ENCODE results near the gene RPL35. TPM values are rescaled to one million over a fixed set of nuclear protein-coding genes. Genes with fewer than 3 reads are reported as not detected.

Gene RPL35
- total RNA-seq, 1 donor from 2014 or later, result 1,069 TPM

- H3K36me3 Mint-ChIP-seq (ENCODE audit: low read depth, unreplicated experiment), result no peaks in the 10 kb centered on the region
- H3K4me3 Mint-ChIP-seq (ENCODE audit: unreplicated experiment), result no peak overlapping the region
- H3K9me3 Mint-ChIP-seq (ENCODE audit: unreplicated experiment), result no peaks in the 10 kb centered on the region
- H3K27me3 Mint-ChIP-seq (ENCODE audit: unreplicated experiment), result peaks cover 7% of the 10 kb centered on the region
- peak overlapping the region; percentile 70 for H3K27ac Mint-ChIP-seq (ENCODE audit: unreplicated experiment)
- peak; percentile 36 for DNase-seq (ENCODE audit: low spot score)
- peaks cover 5% of the 10 kb centered on the region for H3K4me1 Mint-ChIP-seq (ENCODE audit: unreplicated experiment)
- TF ChIP-seq, protein P1, sequence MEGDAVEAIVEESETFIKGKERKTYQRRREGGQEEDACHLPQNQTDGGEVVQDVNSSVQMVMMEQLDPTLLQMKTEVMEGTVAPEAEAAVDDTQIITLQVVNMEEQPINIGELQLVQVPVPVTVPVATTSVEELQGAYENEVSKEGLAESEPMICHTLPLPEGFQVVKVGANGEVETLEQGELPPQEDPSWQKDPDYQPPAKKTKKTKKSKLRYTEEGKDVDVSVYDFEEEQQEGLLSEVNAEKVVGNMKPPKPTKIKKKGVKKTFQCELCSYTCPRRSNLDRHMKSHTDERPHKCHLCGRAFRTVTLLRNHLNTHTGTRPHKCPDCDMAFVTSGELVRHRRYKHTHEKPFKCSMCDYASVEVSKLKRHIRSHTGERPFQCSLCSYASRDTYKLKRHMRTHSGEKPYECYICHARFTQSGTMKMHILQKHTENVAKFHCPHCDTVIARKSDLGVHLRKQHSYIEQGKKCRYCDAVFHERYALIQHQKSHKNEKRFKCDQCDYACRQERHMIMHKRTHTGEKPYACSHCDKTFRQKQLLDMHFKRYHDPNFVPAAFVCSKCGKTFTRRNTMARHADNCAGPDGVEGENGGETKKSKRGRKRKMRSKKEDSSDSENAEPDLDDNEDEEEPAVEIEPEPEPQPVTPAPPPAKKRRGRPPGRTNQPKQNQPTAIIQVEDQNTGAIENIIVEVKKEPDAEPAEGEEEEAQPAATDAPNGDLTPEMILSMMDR (IDR thresholded peaks at IDR 0.05; ENCODE audit: unreplicated experiment), result no peak
Observed at GRCh38 chr9:124810663-124811355, 50.9 kb downstream of the RPL35 start.

DNA sequence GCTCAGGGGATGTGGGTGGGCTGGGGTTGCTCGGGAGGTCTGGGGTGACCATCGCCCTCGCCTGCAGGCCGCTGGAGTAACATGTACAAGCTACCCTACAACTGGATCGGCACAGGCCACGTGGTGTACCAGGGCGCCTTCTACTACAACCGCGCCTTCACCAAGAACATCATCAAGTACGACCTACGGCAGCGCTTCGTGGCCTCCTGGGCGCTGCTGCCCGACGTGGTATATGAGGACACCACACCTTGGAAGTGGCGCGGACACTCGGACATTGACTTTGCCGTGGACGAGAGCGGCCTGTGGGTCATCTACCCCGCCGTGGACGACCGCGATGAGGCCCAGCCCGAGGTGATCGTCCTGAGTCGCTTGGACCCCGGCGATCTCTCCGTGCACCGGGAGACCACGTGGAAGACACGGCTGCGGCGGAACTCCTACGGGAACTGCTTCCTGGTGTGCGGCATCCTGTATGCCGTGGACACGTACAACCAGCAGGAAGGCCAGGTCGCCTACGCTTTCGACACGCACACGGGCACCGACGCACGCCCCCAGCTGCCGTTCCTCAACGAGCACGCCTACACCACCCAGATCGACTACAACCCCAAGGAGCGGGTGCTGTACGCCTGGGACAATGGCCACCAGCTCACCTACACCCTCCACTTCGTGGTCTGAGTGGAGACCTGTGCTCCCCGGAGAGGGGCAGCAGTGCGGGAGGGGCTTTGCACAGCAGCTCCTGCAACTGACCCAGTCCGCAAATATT, 51.8 kb downstream of the RPL35 start:
- Mint-ChIP-seq H3K9me3 (ENCODE audit: unreplicated experiment) (no peaks in the 10 kb centered on the region), H3K4me3 (ENCODE audit: unreplicated experiment) (no peak overlapping the region), H3K36me3 (ENCODE audit: low read depth, unreplicated experiment) (no peaks in the 10 kb centered on the region), H3K4me1 (ENCODE audit: unreplicated experiment) (peaks cover 5% of the 10 kb centered on the region), H3K27me3 (ENCODE audit: unreplicated experiment) (peaks cover 8% of the 10 kb centered on the region), H3K27ac (ENCODE audit: unreplicated experiment) (no peak overlapping the region)
- DNase-seq (ENCODE audit: low spot score), result no peak
- TF ChIP-seq, protein P1 (IDR thresholded peaks at IDR 0.05; ENCODE audit: unreplicated experiment), result no peak

DNA sequence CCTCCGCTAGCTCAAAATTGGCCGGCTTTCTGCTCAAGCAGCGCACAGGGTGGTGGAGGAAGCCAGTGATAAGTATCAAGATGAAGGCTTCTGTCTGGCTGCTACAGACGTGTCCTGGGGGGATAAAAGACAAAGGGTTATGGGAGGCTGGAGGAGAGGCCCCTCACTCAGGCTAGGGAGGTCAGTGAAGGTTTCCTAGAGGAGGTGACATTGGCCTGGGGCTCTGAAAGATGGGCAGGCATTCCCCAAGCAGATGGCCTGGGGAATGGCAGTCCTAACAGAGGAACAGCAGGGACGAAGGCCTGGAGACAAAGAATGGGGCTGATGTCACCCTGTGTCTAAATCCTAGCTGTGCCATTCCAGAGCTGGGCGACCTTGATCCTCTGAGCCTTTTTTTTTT, 52.5 kb downstream of the RPL35 start:
- H3K9me3 Mint-ChIP-seq (ENCODE audit: unreplicated experiment), result no peaks in the 10 kb centered on the region
- peaks cover 8% of the 10 kb centered on the region for H3K27me3 Mint-ChIP-seq (ENCODE audit: unreplicated experiment)

GRCh38 chr9:124808246-124808956, 53.4 kb downstream of the RPL35 start:
- peaks cover 5% of the 10 kb centered on the region for H3K4me1 Mint-ChIP-seq (ENCODE audit: unreplicated experiment)
- no peak overlapping the region for H3K27ac Mint-ChIP-seq (ENCODE audit: unreplicated experiment)
- H3K27me3 Mint-ChIP-seq (ENCODE audit: unreplicated experiment), result peaks cover 8% of the 10 kb centered on the region
- no peak for DNase-seq (ENCODE audit: low spot score)
- no peaks in the 10 kb centered on the region for H3K9me3 Mint-ChIP-seq (ENCODE audit: unreplicated experiment)
- H3K36me3 Mint-ChIP-seq (ENCODE audit: low read depth, unreplicated experiment), result no peaks in the 10 kb centered on the region
- no peak overlapping the region for H3K4me3 Mint-ChIP-seq (ENCODE audit: unreplicated experiment)
- TF ChIP-seq, protein P1 (IDR thresholded peaks at IDR 0.05; ENCODE audit: unreplicated experiment), result no peak

More for the DNA sequence above, 52.5 kb downstream of the RPL35 start:
- Mint-ChIP-seq H3K36me3 (ENCODE audit: low read depth, unreplicated experiment) (no peaks in the 10 kb centered on the region), H3K27ac (ENCODE audit: unreplicated experiment) (no peak overlapping the region), H3K4me1 (ENCODE audit: unreplicated experiment) (peaks cover 5% of the 10 kb centered on the region), H3K4me3 (ENCODE audit: unreplicated experiment) (no peak overlapping the region)
- TF ChIP-seq, protein P1 (IDR thresholded peaks at IDR 0.05; ENCODE audit: unreplicated experiment), result no peak
- DNase-seq (ENCODE audit: low spot score), result no peak

Other genes starting within 250 kb of the RPL35 start
- gene NR6A1, start 90.6 kb downstream of the RPL35 start, total RNA-seq (ENCODE audit: unreplicated experiment), result 63.8 TPM
- gene OLFML2A, start 84.8 kb downstream of the RPL35 start, total RNA-seq (ENCODE audit: unreplicated experiment), result 18.2 TPM
- gene WDR38, start 8.5 kb downstream of the RPL35 start, total RNA-seq (ENCODE audit: unreplicated experiment), result not detected
- gene ARPC5L, start 173 bp upstream of the RPL35 start, total RNA-seq (ENCODE audit: unreplicated experiment), result 67.0 TPM
- gene GOLGA1, start 79.1 kb upstream of the RPL35 start, total RNA-seq (ENCODE audit: unreplicated experiment), result 14.8 TPM

Data from endothelial cell (in vitro differentiated cells).